Ishikawa (cell line): ENCODE data around the gene CPM.

Source experiments
- CEBPB ChIP-seq: IDR thresholded peaks from 2 replicates; pipeline ENCODE4 v1.6.1; 2012
- CREB1 ChIP-seq: IDR thresholded peaks from 2 replicates; pipeline ENCODE4 v1.6.1; 2012; ENCODE audit warnings: low read depth
- EGR1 ChIP-seq: IDR thresholded peaks from 2 replicates; pipeline ENCODE4 v1.6.1; 2012
- EP300 ChIP-seq: IDR thresholded peaks from 2 replicates; pipeline ENCODE4 v1.6.1; 2012; ENCODE audit warnings: borderline replicate concordance
- FOXM1 ChIP-seq: IDR thresholded peaks from 2 replicates; pipeline ENCODE4 v1.6.1; 2012; ENCODE audit warnings: low read depth, borderline replicate concordance
- NFIC ChIP-seq: IDR thresholded peaks from 2 replicates; pipeline ENCODE4 v1.6.1; 2012
- RAD21 ChIP-seq: IDR thresholded peaks from 2 replicates; pipeline ENCODE4 v1.6.1; 2012; ENCODE audit warnings: low read depth
- TAF1 ChIP-seq: IDR thresholded peaks from 2 replicates; pipeline ENCODE4 v1.6.1; 2012; ENCODE audit warnings: low read depth, mild to moderate bottlenecking
- TCF12 ChIP-seq: IDR thresholded peaks from 2 replicates; pipeline ENCODE4 v1.6.1; 2012; ENCODE audit warnings: low read depth
- TEAD4 ChIP-seq: IDR thresholded peaks from 2 replicates; pipeline ENCODE4 v1.6.1; 2012
- YY1 ChIP-seq: IDR thresholded peaks from 2 replicates; pipeline ENCODE4 v1.6.1; 2012; ENCODE audit warnings: low read depth
- ZBTB7A ChIP-seq: IDR thresholded peaks from 2 replicates; pipeline ENCODE4 v1.6.1; 2012; ENCODE audit warnings: low read depth
- TF ChIP-seq, protein P1 (sequence below): IDR thresholded peaks from 2 replicates; pipeline ENCODE4 v1.6.1; 2012
- TF ChIP-seq, protein P2 (sequence below): IDR thresholded peaks from 2 replicates; pipeline ENCODE4 v1.6.1; 2012
- TF ChIP-seq, protein P3 (sequence below): IDR thresholded peaks from 2 replicates; pipeline ENCODE4 v1.6.1; 2012; ENCODE audit warnings: low read depth, mild to moderate bottlenecking

CPM gene

DNA sequence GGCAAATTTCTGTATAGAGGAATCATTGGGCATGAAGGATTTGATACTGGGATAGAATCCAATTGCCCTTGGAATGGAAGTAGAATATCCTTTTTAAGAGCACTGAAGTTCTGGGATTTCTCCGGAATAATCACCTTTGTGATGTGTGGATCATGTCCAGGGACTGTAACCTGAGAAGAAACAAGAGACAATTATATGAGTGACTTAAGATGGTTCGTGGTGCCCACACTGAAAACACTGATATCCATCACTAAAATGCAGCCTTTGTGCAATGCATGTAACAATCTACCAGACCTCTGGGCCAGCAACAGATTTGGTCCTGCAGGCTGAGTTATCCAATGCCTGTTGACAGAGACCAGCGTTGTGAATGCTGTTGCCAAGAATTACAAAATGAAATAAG, 76.5 kb downstream of the CPM start:
- no peak for TF ChIP-seq RAD21
- no peak for TF ChIP-seq CEBPB
- TF ChIP-seq YY1: no peak
- TF ChIP-seq, protein P1, sequence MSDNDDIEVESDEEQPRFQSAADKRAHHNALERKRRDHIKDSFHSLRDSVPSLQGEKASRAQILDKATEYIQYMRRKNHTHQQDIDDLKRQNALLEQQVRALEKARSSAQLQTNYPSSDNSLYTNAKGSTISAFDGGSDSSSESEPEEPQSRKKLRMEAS: no peak
- no peak for TF ChIP-seq EGR1
- TF ChIP-seq, protein P2, sequence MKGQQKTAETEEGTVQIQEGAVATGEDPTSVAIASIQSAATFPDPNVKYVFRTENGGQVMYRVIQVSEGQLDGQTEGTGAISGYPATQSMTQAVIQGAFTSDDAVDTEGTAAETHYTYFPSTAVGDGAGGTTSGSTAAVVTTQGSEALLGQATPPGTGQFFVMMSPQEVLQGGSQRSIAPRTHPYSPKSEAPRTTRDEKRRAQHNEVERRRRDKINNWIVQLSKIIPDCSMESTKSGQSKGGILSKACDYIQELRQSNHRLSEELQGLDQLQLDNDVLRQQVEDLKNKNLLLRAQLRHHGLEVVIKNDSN: no peak

DNA sequence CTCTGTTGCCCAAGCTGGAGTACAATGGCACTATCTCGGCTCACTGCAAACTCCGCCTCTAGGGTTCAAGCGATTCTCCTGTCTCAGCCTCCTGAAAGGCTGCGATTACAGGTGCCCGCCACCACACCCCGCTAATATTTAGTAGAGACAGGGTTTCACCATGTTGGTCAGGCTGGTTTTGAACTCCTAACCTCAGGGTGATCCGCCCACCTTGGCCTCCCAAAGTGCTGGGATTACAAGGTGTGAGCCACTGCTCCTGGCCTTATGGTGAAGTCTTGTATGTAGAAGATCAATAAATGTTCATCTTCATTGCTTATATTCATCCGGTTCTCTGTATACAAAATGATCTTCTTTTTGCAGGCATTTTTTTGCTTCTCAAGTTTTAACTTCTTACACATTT, 77.2 kb downstream of the CPM start:
- no peak for TF ChIP-seq TEAD4
- no peak for TF ChIP-seq NFIC
- TF ChIP-seq, protein P3, sequence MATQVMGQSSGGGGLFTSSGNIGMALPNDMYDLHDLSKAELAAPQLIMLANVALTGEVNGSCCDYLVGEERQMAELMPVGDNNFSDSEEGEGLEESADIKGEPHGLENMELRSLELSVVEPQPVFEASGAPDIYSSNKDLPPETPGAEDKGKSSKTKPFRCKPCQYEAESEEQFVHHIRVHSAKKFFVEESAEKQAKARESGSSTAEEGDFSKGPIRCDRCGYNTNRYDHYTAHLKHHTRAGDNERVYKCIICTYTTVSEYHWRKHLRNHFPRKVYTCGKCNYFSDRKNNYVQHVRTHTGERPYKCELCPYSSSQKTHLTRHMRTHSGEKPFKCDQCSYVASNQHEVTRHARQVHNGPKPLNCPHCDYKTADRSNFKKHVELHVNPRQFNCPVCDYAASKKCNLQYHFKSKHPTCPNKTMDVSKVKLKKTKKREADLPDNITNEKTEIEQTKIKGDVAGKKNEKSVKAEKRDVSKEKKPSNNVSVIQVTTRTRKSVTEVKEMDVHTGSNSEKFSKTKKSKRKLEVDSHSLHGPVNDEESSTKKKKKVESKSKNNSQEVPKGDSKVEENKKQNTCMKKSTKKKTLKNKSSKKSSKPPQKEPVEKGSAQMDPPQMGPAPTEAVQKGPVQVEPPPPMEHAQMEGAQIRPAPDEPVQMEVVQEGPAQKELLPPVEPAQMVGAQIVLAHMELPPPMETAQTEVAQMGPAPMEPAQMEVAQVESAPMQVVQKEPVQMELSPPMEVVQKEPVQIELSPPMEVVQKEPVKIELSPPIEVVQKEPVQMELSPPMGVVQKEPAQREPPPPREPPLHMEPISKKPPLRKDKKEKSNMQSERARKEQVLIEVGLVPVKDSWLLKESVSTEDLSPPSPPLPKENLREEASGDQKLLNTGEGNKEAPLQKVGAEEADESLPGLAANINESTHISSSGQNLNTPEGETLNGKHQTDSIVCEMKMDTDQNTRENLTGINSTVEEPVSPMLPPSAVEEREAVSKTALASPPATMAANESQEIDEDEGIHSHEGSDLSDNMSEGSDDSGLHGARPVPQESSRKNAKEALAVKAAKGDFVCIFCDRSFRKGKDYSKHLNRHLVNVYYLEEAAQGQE: no peak
- TF ChIP-seq, protein P2: no peak
- TF ChIP-seq TAF1: no peak
- no peak for TF ChIP-seq TCF12
- TF ChIP-seq EP300: no peak
- TF ChIP-seq RAD21: no peak
- no peak for TF ChIP-seq CREB1
- no peak for TF ChIP-seq ZBTB7A
- TF ChIP-seq CEBPB: no peak
- TF ChIP-seq FOXM1: no peak
- TF ChIP-seq YY1: no peak

DNA sequence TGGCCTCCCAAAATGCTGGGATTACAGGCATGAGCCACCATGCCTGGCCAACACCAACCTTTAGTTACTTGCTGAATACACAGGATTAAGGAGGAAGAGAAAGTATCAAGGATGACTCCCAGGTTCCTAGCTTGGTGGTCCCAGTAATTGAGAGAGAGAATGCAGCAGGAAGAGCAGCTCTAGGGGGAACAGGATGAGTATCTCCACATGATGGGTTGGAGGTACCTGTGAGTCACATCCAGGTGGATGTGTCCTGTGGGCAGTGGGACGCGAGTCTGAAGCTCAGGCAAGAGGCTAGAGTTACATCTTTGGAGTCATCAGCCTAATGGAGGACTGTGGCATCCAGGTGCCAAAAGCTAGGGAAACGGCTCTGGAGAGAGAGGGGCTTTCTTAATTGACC, 77.9 kb downstream of the CPM start:
- TF ChIP-seq, protein P2: no peak
- no peak for TF ChIP-seq RAD21
- no peak for TF ChIP-seq FOXM1
- TF ChIP-seq TCF12: no peak
- TF ChIP-seq CREB1: no peak

DNA sequence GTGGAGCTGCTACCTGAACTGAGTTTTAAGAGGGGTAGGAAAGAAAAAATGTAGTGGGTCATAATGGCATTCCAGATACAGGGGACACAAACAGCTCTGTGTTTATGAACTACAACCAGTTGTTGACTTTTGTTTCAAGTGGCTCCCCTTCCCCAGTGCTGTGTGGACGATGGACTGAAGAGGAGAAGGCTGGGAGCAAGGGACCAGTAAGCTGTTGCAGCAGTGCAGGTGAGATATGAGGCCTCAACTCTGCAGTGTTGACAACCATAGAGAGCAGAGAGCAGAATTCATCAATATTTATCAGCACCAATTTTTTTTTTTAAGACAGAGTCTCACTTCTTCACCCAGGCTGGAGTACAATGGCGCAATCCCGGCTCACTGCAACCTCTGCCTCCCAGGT, 78.4 kb downstream of the CPM start:
- no peak for TF ChIP-seq NFIC
- TF ChIP-seq FOXM1: no peak
- no peak for TF ChIP-seq TEAD4
- TF ChIP-seq YY1: no peak
- TF ChIP-seq EP300: no peak
- no peak for TF ChIP-seq TAF1
- TF ChIP-seq TCF12: no peak
- TF ChIP-seq, protein P2: no peak
- no peak for TF ChIP-seq ZBTB7A
- TF ChIP-seq EGR1: no peak
- TF ChIP-seq, protein P1: no peak
- no peak for TF ChIP-seq CEBPB

DNA sequence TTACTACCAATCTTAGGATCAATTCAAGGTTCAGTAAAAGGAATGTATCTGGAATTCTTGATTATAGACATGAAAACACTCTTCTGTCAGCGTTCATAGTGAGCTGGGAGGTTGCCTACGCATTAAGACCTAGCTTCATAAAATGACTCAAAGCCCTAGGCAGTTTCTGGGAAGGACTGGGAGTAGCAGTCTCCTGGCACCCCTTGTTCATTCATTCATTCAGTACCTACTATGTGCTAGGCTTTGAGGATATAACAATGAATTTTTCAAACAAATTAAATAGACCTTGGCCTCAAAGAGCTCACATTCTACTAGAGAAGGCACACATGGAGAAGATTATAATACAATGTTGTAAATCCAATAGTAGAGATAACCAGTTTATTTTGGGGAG, 78.9 kb downstream of the CPM start:
- TF ChIP-seq, protein P3: no peak

DNA sequence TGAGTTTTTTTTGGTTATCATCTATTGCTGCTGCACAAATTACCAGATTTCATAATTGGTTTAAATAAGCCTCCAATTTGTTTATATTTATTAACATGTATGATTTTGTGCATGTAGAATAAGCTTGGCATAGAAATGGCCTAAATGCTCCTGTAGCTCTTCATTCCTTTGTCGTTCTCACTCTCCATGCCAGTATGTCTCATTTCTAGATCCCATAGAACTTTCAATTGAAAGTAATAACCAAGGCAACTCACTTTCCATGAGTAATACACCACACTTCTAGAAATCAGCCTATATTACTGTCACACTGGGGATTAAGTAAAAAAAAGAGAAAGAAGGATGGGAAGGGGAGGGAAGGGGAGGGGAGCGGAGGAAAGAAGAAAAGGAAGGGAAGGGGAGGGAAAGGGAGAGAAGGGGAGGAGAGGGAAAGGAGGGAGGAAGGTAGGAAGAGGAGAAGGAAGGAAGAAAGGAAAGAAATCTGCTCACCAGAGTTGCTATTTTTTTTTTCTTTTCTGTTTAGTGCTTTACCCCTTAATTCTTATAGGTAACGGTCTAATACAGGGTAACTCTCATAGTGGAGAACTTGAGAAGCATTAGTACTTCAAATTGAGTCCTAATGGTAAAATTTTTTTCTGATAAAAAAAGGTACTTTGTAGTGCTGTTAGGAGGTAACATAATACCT, 79.4 kb downstream of the CPM start:
- TF ChIP-seq TAF1: no peak
- TF ChIP-seq, protein P3: no peak
- TF ChIP-seq EP300: no peak
- no peak for TF ChIP-seq ZBTB7A
- no peak for TF ChIP-seq NFIC
- TF ChIP-seq EGR1: no peak
- TF ChIP-seq, protein P1: no peak
- no peak for TF ChIP-seq FOXM1
- TF ChIP-seq CEBPB: no peak
- TF ChIP-seq YY1: no peak
- TF ChIP-seq TCF12: no peak
